Measurements from ENCODE around the gene KAZN. TPM values are rescaled to one million over a fixed set of nuclear protein-coding genes. Genes with fewer than 3 reads are reported as not detected.
A peak's percentile ranks its signal among the peaks of the same experiment; 100 is the strongest.

KAZN gene
- total RNA-seq, 1 experiment from 2014 or later, result 6.9 TPM

DNA sequence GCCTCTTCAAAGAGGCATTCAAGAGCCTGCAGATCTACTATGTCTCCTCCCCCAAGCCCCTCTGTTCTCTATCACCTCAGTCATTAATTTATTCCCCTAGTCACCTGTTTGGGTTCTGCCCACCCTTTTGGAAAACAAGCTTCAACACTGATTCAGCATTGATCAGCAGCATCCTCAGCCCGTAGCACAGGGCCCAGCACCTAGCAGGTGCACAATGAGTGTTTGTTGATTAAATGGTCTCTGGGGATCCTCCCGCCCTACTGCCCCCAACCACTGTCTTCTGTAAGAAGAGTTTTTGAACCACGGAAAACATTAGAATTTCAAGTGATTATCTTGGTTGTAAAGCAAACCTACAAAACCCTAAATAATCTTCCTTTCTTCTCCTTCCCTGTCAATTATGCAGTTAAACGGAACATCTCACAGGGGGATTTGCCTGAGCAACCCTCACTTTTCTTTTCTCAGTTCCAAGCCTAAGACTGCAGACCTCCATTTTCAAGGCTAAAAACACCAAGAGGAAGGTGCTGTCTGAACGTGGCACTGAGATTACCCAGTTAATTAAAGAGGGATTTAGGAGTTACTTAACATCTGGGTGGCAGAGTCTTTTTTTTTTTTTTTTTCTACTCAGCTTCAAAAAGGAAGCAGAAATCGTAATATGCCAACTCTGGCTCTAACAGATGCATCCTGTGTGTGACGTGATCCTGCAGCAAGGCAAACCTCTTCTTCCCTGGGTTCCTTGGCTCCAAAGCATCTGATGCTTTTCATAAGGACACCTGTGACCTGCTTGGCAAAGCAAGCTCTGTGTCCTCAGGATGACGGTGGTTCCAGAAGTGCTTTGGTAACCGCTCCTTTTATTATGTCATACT, 163.0 kb downstream of the KAZN start:
- DNase-seq, result no peak
- no peak overlapping the region for H3K4me3 ChIP-seq (ENCODE audit: insufficient read depth, low read depth, low read length)
- no peaks in the 10 kb centered on the region for H3K36me3 ChIP-seq (replicated peaks; ENCODE audit: control insufficient read depth, insufficient read depth, low read length)
- no peaks in the 10 kb centered on the region for H3K27me3 ChIP-seq (ENCODE audit: control insufficient read depth, insufficient read depth, low read length)

DNA sequence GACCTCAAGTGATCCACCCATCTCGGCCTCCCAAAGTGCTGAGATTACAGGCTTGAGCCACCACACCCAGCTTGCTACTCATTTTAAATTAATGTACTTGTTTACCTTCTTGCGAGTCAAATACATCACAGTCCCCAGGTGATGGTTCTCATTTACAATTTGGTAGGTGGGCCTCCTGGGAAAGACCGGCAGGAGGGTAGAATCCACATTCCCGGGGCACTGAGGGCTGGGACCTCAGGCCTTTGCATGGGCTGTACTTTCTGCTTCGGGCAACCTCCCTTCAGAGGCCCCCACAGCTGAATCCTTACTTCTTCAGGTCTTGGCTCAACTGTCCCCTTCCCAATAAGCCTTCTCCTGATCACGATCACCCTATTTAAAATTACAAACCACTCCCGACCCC, 165.5 kb downstream of the KAZN start:
- no peak for DNase-seq
- Histone ChIP-seq H3K4me3 (ENCODE audit: insufficient read depth, low read depth, low read length) (no peak overlapping the region), H3K36me3 (replicated peaks; ENCODE audit: control insufficient read depth, insufficient read depth, low read length) (no peaks in the 10 kb centered on the region), H3K27me3 (ENCODE audit: control insufficient read depth, insufficient read depth, low read length) (no peaks in the 10 kb centered on the region)

DNA sequence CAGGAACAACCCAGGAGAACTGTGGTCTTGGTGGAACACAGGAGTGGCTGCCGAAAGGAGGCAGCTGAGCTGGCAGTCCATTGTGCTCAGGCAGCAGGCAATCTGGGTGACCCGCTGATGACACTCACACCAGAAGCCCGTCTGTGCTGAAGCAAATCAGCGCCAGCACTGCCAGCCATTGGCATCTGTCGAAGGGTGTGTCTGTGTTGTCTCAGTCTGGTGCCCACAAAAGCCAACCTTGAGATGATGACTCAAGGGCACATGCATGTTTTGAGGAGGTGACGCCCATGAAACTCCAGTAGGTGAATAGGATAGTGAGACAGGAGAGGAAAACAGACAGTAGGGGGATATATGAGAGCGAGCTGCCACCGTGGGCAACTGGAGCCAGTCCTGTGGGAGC, 167.3 kb downstream of the KAZN start:
- Histone ChIP-seq H3K36me3 (replicated peaks; ENCODE audit: control insufficient read depth, insufficient read depth, low read length) (no peaks in the 10 kb centered on the region), H3K27me3 (ENCODE audit: control insufficient read depth, insufficient read depth, low read length) (no peaks in the 10 kb centered on the region), H3K4me3 (ENCODE audit: insufficient read depth, low read depth, low read length) (no peak overlapping the region)
- DNase-seq, result no peak

DNA sequence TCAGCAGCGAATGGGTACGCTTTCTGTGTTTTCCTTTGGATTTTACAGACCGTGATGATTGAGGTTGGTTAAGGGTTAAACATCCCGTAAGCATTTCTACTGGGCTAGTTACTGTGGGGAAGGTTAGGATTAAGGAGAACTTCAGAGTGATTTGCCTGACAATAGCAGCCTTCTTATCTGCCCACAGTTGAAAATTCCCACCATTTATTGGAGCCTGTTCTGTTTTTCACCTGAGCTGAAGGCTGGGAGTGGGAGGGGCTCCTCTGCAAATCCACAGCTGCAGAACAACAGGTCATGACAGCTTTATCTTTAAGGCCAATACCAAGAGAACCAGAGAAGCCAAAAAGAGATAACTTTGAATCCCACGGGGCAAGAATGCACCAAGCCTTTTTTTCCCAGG, 168.6 kb downstream of the KAZN start:
- Histone ChIP-seq H3K27me3 (ENCODE audit: control insufficient read depth, insufficient read depth, low read length) (no peaks in the 10 kb centered on the region), H3K4me3 (ENCODE audit: insufficient read depth, low read depth, low read length) (no peak overlapping the region), H3K36me3 (replicated peaks; ENCODE audit: control insufficient read depth, insufficient read depth, low read length) (no peaks in the 10 kb centered on the region)
- DNase-seq, result peak; percentile 61

DNA sequence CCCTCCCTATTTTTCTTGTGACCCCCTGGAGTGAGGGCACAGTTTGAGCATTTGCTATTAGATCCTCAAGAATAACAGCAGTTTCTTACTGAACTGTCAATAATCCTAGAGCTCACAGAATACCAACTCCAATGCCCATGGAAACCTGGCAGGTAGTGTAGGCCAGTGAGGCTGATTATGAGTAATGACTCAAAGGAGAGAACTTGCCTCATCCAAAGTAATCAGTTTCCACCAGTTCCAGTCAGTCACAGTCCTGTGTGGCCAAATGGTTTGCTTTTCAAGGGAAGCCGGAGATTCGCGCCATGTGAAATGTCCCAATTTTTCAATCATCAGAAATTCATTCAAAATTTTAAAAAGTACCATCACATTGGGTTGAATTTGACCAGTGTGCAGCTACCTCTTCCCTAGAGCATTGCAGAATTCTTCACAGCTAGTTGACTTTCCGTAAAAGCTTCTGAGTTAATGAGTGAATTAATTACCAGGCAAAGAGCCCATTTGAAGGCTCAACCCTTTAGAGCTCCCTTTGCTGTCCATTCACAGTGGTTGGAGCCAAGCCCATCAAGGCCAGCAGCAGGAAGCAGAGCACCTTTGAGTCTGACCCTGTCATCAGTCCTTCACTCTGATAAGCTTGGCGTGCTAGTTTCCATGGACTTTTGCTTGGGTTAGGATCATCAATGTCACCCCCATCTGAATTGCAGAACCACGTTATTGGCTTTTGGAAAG, 170.3 kb downstream of the KAZN start:
- no peak for DNase-seq
- H3K4me3 ChIP-seq (ENCODE audit: insufficient read depth, low read depth, low read length), result no peak overlapping the region
- no peaks in the 10 kb centered on the region for H3K27me3 ChIP-seq (ENCODE audit: control insufficient read depth, insufficient read depth, low read length)
- H3K36me3 ChIP-seq (replicated peaks; ENCODE audit: control insufficient read depth, insufficient read depth, low read length), result no peaks in the 10 kb centered on the region

DNA sequence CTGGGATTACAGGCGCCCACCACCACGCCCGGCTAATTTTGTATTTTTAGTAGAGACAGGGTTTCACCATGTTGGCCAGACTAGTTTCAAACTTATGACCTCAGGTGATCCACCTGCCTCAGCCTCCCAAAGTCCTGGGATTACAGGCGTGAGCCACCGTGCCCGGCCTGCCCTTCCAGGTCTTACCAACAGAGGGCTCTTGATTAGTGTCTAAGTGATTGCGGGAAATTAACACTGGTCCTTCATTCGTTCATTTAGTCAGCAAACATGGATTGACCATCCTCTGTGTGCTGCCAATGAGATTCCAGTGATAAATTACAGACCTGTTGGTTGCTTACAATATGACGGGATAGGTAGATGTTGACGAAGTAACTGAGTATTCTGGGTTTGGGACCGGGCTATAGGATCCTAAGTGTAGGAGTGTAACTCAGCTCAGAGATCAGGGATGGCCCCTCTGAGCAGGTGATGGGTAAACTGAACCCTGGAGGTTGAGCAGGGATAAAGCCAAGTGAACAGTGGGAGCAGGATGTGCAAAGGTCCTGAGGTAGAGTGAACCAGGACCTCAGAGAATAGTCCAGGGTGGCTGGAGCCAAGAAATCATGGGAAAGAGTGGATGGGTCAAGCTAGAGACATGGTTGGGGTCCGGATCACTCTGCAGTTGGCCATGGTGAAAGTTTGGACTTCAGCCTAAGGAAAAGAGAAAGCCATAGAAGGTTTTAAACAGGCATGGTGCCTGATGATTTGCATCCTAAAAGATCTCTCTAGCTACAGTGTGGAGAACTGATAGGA, 171.2 kb downstream of the KAZN start:
- DNase-seq, result no peak
- H3K36me3 ChIP-seq (replicated peaks; ENCODE audit: control insufficient read depth, insufficient read depth, low read length), result no peaks in the 10 kb centered on the region
- H3K4me3 ChIP-seq (ENCODE audit: insufficient read depth, low read depth, low read length), result no peak overlapping the region
- no peaks in the 10 kb centered on the region for H3K27me3 ChIP-seq (ENCODE audit: control insufficient read depth, insufficient read depth, low read length)

DNA sequence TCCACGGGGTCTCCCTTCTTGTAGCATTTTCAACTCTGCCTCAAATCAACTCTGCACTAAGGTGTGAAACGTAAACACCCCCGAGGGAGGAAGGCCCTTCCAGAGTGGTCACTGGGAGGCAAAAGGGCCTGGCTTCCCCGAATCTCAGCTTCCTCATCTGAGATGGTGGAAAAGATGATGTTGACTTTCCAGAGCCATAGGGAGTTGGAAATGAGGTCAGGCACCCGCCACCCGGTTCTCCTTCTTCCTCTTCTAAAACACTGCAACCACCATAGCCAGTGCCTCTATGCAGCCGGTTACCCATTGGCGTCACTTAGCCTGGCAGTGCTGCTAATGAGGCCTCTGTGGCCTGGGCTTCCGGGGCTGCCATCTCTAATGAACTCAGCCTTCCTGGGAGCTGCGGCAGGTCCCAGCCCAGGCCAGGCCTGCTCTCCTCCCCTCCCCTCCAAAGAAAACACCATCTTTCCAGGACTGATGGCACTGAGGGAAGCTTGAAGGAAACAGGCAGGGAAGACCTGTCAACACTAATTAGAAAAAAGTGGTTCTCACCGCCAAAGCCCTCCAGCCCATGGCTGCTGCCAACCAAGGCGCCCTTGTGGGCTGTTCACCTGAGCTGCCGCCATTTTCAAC, 175.0 kb downstream of the KAZN start:
- H3K4me3 ChIP-seq (ENCODE audit: insufficient read depth, low read depth, low read length), result no peak overlapping the region
- DNase-seq, result no peak
- no peaks in the 10 kb centered on the region for H3K36me3 ChIP-seq (replicated peaks; ENCODE audit: control insufficient read depth, insufficient read depth, low read length)
- no peaks in the 10 kb centered on the region for H3K27me3 ChIP-seq (ENCODE audit: control insufficient read depth, insufficient read depth, low read length)

DNA sequence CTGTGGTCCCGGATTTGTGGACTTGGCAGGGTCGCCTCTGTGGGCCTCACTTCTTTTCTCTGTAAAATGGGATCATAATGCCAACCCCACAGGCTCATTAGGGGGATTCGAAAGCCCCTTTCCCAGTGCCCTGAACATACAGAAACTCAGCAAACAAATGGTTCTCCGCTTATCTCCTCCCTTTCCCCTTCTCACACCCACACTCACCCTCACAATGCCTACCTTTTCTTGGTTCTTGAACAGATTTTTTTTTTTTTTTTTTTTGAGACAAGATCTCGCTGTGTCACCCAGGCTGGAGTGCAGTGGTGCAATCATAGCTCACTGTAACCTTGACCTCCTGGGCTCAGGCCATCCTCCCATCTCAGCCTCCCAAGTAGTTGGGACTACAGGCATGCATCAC, 175.7 kb downstream of the KAZN start:
- Histone ChIP-seq H3K4me3 (ENCODE audit: insufficient read depth, low read depth, low read length) (no peak overlapping the region), H3K27me3 (ENCODE audit: control insufficient read depth, insufficient read depth, low read length) (no peaks in the 10 kb centered on the region), H3K36me3 (replicated peaks; ENCODE audit: control insufficient read depth, insufficient read depth, low read length) (no peaks in the 10 kb centered on the region)
- no peak for DNase-seq

DNA sequence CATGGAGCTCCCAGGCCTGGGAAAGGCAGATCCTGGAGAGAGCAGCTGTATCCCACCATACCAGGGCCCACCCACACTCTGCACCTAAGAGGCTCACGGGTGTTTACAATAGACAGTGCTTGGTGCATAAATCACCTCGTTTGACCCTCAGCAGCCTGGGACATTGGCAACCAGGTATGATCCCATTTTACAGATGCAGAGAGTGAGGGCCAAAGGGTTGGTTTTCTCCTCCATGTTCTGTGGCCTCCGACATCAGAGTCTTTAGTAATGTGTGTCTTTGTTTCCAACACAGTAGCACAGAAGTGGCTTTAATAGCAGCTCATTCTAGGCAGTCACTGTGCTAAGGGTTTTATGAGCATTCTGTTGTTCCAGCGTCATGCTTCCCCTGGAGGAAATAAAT, 176.5 kb downstream of the KAZN start:
- no peaks in the 10 kb centered on the region for H3K36me3 ChIP-seq (replicated peaks; ENCODE audit: control insufficient read depth, insufficient read depth, low read length)
- DNase-seq, result no peak
- no peak overlapping the region for H3K4me3 ChIP-seq (ENCODE audit: insufficient read depth, low read depth, low read length)
- H3K27me3 ChIP-seq (ENCODE audit: control insufficient read depth, insufficient read depth, low read length), result no peaks in the 10 kb centered on the region

DNA sequence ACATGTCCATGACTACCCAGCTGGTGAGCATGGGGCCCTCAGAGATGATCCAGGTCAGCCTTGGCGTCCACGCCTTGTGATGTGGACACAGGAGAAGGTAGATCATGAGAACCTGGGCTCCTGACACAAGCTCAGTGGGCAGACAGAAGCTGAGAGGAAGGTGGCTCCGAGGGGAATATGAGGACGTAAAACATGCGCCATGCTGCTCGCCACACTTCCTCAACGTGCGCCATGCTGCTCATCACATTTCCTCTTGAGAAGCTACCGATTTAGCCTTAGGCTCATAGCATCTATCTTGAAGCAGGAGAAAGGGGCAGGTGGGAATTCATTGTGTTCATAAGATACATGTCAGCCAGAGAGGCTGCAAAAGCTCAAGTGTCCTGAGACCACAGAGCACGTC, 176.9 kb downstream of the KAZN start:
- Histone ChIP-seq H3K4me3 (ENCODE audit: insufficient read depth, low read depth, low read length) (no peak overlapping the region), H3K36me3 (replicated peaks; ENCODE audit: control insufficient read depth, insufficient read depth, low read length) (no peaks in the 10 kb centered on the region), H3K27me3 (ENCODE audit: control insufficient read depth, insufficient read depth, low read length) (no peaks in the 10 kb centered on the region)
- no peak for DNase-seq

DNA sequence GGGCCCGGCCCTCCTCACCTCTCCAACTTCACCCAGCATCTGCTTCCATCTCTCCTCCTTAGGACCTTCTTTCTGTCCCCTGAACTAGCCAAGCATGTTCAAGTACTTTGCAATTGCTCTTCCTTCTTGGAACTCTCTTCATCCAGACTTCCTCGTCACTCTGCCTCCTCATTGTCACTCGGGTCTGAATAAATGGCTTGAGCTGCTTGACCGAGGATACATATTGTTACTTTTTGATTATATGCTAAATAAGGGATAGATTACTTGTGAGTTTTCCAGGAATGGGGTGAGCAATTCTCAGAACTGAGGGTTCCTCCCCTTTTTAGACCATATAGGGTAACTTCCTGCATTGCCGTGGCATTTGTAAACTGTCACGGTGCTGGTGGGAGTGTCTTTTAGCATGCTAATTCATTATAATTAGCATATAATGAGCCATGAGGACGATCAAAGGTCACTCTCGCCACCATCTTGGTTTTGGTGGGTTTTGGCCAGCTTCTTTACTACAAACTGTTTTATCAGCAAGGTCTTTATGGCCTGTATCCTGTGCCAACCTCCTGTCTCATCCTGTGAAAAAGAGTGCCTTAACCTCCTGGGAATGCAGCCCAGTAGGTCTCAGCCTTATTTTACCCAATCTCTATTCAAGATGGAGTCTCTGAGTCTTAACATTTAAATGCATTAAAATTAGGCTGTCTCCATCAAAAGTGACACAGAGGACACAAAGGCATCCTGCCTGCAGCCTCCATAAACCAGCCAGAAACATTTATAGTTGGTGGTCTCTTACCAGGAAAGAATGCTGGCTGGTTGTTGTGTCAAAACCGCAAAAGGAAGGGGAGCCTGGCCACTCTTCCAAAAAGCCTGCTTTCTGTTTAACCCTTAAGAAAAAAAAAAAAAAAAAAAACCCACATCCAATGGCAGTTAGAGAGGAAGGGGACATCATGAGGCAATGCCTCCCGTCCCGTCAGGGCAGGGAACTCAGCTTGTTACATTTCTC, 179.3 kb downstream of the KAZN start:
- no peak for DNase-seq
- no peaks in the 10 kb centered on the region for H3K27me3 ChIP-seq (ENCODE audit: control insufficient read depth, insufficient read depth, low read length)
- H3K36me3 ChIP-seq (replicated peaks; ENCODE audit: control insufficient read depth, insufficient read depth, low read length), result no peaks in the 10 kb centered on the region
- H3K4me3 ChIP-seq (ENCODE audit: insufficient read depth, low read depth, low read length), result no peak overlapping the region

DNA sequence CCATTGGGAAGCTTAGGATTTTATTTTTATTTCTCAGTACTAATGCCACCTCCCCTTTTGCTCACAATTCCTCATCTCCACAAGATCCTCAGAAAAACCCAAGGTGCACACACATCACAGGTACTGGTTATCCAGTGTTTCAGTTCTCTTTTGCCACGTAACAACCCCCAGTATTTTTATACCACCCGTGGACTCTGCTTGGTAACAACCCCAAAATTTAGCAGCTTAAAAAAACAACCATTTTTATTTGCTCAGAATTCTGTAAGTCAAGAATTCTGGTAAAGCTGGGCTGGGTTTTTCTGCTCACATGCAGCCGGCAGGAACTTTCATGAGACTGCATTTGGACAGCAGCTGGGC, 180.0 kb downstream of the KAZN start:
- no peak for DNase-seq
- Histone ChIP-seq H3K4me3 (ENCODE audit: insufficient read depth, low read depth, low read length) (no peak overlapping the region), H3K27me3 (ENCODE audit: control insufficient read depth, insufficient read depth, low read length) (no peaks in the 10 kb centered on the region), H3K36me3 (replicated peaks; ENCODE audit: control insufficient read depth, insufficient read depth, low read length) (no peaks in the 10 kb centered on the region)

DNA sequence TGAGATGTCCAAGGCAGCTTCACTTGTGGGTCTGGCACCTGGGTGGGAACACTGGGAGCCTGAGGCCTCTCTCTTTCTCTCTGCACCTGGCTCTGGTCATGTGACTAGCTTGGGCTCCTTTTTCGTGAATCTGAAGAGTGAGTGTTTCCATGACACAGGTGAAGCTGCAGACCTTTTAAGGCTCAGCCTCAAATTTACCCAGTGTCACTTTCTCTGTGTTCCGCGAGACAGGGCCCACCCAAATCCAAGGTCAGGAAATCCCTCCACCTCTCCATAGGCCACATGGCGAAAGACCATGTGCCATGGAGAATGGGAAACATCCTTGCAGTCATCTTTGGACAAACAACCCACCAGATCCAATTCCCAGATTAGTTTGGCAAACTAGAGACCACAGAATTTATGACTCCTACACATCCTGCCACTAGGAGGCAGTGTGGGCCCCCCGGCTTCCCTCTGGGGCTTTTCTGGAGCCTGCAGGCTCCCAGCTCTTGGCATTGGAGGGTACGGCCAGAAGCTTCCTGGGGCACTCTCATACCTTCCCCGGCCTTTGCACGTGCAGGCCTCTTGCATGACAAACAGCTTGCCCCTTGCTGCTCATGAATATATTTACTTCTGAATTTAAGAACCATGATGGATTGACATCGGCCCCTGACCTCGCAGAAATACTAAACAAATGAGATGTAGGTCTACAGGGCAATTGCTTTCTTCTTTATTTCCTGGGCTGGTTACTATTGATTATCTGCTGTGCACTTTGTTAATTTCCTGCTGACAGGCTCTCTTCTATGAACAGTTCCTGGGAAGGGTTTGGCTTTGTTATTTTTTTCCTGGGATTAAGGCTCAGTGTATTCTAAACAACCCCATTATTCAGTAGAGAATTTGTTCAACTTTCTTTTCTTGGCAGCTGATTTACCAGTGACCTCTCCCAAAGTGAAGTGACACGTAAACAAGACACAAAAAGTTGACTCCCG, 180.7 kb downstream of the KAZN start:
- Histone ChIP-seq H3K27me3 (ENCODE audit: control insufficient read depth, insufficient read depth, low read length) (no peaks in the 10 kb centered on the region), H3K36me3 (replicated peaks; ENCODE audit: control insufficient read depth, insufficient read depth, low read length) (no peaks in the 10 kb centered on the region), H3K4me3 (ENCODE audit: insufficient read depth, low read depth, low read length) (no peak overlapping the region)
- DNase-seq, result peak; percentile 90
